Activated CD4-positive, alpha-beta T cell treated with anti-CD3 and anti-CD28 coated beads, Interleukin-2, amount 50 U/mL, for 48 hours (primary cell): ENCODE measurements around the gene LRRC8A.

Experiments
- DNase-seq, 2 experiments: peaks; one replicate each; pipeline ENCODE4 v3.0.0-alpha.2; 2020

The LRRC8A gene

DNA sequence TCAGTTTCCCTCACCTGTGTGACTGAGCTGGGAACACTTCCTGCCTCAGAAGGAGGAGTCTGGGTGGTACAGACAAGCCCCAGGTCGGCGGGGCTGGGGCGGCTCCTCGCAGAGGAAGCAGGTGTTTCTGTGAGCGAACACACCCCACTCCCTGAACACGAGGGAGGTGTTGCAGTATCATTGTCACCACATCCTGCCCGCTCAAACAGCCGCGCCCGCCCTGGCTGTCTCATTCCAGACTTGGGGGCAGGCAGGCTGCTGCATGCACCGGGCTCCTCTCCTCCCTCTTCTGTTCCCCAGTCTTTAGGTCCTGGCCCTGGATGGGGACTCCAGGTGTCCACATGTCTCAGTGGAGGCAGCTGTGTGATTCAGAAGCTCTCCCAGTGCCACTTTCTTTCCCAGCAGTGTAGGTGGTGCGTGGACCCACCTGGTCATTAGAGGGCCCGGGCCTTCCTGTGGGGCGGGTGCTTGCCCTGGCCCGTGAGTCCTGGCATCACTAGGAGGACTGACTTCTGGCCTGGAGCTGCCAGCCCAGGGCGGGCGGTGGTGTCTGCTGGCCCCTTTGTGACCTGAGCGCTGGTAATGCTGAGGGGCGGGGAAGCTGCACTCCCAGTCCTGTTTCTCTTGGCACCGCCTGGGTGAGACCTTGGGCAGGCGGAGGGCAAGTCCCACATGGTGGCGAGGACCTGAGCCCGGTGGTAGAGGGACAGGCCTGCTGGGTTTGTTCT, 20.6 kb downstream of the LRRC8A start:
- peak; percentile 84 to 86 for DNase-seq

DNA sequence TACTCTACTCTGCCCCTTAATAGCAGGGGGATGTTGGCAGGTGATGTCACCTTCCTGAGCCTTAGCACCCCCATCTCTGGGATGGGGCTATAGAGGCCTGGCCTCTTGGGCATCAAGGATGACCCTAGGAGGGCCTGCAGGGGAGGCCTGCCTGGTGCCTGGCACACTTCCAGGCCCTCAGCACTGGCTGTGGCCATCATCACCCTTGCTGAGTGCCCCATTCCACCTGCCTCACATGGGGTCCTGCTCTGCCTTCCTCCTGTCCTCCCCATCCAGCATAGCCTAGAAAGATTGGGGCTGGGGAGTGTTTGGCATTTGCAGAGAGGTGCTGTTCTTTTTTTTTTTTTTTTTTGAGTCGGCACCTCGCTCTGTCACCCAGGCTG, 21.1 kb downstream of the LRRC8A start:
- no peak for DNase-seq

DNA sequence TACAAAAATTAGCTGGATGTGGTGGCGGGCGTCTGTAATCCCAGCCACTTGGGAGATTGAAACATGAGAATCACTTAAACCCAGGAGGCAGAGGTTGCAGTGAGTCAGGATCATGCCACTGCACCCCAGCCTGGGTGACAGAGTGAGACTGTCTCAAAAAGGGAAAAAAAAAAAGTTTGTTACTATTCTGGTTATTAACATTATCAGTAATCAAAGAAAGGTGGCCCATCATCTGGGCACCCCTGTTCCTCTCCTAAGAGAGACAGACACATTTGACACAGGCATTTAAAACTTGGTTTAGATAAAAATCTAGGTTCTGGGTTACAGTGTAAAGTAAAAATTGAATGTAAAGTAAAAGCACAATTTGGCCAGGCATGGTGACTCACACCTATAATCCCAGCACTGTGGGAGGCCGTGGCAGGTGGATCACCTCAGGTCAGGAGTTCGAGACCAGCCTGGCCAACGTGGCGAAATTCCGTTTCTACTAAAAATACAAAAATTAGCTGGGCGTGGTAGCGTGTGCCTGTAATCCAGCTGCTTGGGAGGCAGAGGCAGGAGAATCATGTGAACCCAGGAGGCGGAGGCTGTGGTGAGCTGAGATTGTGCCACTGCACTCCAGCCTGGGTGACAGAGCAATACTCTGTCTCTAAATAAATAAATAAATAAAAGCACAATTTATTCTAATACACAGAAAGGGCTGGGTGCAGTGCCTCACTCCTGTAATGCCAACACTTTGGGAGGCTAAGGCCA, 22.1 kb downstream of the LRRC8A start:
- DNase-seq, result peak in 1 of 2 experiments; percentile 31

DNA sequence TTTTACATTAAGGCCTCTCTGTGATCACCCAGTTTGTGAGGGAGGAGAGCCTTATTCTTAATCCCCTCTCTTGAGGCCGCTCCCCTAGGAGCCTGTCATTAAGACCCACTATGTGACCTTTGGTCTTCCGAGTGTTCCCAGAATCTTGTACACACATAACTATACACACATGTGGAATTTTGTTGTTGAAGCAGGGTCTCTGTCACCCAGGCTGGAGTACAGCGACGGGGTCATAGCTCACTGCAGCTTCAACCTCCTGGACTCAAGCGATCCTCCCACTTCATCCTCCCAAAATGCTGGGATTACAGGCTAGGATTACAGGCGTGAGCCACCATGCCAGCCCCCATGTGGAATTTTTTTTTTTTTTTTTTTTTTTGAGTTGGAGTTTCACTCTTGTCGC, 24.0 kb downstream of the LRRC8A start:
- DNase-seq, result no peak

DNA sequence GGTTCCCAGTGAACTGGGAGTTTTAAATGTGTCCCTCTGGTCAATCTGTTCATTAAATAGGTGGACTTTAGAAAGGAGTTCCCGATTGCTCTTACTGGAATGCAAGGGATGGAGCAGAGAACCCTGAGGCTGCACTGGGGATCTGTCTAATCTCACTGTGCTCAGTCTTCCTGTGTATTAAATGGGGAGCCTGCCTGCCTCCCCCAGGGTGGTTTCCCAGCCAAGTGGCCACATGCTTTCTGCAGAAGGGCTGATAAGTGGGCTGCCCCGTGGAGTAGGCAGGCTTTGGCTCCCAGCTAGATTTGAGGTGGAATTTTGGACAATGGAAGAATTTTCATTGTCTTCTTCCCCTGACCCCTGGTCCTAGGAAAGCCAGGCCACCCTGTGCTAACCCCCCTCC, 24.8 kb downstream of the LRRC8A start:
- DNase-seq, result no peak

GRCh38 chr9:128908372-128908771, 26.4 kb downstream of the LRRC8A start:
- no peak for DNase-seq

- DNase-seq, result no peak
These were observed 27.9 kb downstream of the LRRC8A start for GRCh38 chr9:128909859-128910258.

DNA sequence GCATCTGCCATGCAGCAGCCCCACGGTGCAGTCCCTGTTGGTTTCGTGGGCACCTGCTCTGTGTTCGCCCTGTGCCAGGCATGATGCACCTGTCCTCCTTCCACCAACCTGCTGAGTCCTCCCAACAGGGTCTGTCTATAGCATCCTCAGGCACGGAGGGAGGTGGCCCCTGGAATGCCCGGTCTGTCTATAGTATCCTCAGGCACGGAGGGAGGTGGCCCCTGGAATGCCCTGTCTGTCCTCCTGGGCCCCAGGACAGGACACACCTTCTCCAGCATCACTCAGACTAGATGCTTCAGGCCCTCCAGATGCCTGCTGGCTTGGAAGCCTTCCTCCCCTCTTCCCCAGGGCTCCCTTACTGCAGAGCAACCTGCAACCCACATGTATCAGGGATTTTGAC, 29.0 kb downstream of the LRRC8A start:
- DNase-seq, result no peak

GRCh38 chr9:128911529-128912035, 29.6 kb downstream of the LRRC8A start:
- DNase-seq, result no peak

- peak in 1 of 2 experiments; percentile 32 for DNase-seq
These were observed 30.4 kb downstream of the LRRC8A start for GRCh38 chr9:128912270-128912853.

DNA sequence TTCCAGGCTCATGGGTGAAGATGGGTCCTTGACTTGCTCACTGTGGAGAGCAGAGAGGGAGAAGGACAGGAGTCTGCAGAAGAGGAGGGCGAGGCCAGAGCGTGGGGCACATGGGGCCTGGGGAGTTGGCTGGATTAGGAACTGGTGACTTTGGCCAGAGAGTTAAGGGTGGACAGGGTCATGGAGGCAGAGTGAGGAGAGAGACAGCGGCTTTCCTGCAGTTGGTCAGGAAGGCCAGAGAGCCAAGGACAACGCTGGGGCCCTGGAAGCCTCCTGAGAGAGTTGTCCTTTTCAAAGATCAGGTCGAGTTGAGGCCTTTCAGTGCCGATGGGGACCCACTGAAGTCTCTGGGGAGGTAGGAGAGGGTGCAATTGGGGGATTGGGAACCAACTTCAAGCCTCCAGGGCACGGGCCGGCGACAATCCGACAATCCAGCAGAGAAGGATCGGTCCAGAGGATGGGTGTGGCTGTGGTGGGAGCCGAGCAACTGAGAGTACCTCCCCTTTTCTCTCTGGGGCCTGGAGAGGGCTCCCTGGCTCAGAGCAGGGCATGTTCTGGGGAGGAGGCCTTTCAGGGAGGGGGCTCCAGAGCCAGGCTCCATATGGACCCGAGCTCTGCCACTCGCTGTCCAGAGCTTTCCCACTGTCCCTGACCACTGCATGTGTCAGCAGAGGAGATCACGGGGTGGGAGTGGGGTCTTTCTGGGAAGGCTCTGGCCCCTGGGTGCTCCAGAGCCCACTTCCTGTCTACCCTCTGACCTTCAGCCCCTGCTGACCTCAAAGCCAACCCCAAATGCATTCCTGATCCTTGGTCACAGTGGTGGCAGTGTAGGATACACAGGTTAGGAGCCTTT, 31.3 kb downstream of the LRRC8A start:
- no peak for DNase-seq

DNA sequence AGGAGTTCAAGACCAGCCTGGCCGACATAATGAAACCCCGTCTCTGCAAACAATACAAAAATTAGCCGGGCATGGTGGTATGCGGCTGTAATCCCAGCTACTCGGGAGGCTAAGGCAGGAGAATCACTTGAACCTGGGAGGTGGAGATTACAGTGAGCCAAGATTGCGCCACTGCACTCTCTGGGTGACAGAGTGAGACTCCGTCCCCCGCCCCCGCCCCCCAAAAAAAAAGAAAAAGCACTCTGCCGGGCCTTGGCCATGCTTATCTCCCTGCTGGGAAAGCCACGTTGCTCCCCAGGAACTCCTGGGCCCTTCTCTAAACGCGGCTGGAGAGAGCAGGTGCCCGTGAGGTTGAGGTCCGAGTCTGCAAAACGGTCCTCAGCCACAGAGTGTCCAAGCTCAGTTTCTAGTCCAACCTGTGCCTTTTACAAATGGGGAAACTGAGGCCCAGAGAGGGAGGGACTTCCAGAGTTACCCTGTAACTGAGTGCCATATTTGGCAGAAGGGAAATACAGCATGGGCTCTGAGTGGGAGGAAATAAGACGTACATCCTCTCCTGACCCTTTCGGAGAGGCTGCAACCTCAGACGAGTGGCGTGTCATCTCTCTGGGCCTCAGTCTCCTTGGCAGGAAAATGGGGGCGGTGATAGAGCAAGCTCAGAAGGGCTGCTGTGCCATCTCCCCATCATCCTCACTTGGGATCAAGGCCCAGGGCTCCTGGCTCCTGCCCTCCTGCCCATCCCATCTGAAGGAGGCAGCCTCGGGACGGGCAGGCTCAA, 32.3 kb downstream of the LRRC8A start:
- no peak for DNase-seq

DNA sequence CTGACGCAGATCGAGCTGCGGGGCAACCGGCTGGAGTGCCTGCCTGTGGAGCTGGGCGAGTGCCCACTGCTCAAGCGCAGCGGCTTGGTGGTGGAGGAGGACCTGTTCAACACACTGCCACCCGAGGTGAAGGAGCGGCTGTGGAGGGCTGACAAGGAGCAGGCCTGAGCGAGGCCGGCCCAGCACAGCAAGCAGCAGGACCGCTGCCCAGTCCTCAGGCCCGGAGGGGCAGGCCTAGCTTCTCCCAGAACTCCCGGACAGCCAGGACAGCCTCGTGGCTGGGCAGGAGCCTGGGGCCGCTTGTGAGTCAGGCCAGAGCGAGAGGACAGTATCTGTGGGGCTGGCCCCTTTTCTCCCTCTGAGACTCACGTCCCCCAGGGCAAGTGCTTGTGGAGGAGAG, 34.3 kb downstream of the LRRC8A start:
- DNase-seq, result no peak

DNA sequence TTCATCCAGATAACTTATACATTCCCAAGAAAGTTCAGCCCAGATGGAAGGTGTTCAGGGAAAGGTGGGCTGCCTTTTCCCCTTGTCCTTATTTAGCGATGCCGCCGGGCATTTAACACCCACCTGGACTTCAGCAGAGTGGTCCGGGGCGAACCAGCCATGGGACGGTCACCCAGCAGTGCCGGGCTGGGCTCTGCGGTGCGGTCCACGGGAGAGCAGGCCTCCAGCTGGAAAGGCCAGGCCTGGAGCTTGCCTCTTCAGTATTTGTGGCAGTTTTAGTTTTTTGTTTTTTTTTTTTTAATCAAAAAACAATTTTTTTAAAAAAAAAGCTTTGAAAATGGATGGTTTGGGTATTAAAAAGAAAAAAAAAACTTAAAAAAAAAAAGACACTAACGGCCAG, 34.8 kb downstream of the LRRC8A start:
- no peak for DNase-seq

DNA sequence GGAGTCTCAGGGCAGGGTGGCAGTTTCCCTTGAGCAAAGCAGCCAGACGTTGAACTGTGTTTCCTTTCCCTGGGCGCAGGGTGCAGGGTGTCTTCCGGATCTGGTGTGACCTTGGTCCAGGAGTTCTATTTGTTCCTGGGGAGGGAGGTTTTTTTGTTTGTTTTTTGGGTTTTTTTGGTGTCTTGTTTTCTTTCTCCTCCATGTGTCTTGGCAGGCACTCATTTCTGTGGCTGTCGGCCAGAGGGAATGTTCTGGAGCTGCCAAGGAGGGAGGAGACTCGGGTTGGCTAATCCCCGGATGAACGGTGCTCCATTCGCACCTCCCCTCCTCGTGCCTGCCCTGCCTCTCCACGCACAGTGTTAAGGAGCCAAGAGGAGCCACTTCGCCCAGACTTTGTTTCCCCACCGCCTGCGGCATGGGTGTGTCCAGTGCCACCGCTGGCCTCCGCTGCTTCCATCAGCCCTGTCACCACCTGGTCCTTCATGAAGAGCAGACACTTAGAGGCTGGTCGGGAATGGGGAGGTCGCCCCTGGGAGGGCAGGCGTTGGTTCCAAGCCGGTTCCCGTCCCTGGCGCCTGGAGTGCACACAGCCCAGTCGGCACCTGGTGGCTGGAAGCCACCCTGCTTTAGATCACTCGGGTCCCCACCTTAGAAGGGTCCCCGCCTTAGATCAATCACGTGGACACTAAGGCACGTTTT, 35.4 kb downstream of the LRRC8A start:
- no peak for DNase-seq

DNA sequence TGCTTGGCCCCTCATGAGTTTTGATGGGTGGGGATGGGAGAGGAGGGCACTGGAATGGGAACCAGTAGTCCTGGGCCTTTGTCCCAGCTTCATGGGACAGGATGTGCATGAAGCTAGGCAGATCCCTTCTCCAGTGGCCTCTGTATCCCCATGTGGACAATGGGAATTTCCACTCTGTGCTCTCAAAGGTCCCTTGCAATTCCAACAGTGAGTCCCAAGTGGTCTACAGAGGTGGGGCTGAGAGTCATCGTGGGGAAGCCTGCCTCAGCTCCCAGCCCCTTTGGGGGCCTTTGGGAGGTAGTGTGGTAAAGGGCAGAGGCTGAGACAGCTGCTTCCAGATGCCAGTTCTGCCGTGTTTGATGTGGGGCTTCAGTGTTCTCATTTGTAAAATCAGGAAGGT, 37.0 kb downstream of the LRRC8A start:
- DNase-seq, result no peak

DNA sequence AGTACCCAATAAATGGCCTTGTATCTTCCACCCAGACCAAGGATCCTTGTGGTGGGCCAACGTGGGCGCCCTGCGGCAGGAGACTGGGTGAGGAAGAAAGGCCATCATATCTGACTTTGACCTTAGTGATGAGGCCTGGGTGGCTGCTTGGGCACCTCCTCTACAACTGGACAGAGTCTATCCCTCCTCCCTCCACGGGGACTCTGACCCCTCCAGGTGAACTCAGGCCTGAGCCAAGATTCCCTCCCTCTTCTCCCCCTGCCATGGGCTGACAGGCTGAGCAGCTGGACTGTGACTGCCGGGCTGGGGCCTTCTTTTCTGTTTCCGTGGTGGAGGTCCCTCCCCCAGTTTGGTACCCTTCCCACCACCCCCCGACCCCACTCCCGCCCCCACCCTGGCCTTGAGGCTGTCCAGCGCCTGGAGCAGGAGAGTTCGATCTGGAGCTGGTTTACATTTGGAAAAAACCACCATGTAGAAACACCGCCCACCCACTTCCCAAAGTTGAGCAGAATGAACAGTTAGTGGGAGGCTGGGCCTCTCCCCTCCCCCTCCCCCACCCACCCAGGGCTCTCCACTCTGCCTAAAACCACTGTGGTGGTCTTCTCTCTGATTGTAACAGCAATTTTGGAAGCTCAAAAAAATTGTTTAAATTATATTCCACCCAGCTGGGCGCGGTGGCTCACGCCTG, 37.6 kb downstream of the LRRC8A start:
- DNase-seq, result no peak

DNA sequence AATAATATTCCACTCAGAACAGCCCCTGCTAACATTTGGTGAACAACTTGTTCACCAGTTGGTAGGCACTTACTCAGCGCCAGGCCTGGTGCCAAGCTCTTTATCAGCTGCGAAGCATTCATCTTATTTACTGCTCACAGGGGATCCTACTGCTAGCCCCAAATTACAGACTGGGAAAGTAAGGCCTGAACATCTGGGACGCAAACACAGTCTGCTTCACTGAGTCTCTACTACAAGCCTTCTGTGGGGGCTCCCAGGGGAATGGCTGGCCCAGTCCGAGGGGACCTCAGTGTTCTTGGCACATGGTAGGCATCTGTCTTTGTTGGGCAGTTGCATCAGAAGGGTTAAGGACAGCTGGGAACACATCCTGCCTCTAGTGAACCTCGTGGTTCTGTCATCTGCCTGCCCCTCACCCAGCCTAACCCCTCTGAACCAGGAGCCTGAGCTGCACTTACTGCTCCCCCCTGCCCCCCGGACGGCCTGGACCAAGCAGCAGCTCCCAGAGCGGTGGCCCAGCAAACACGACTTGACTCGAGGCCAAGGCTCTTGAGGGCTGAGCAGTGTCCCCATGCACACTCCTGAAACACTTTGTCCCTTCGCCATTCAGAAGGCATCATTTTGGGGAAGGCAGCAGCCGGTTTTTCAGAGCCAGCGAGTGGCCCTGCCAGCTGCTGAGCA, 38.6 kb downstream of the LRRC8A start, which contains the start of gene PHYHD1:
Gene PHYHD1, plus strand, starts transcription at position 602 of the 678 bp plus-strand sequence. CDS start 1,342 bp downstream, outside the sequence.
- no peak for DNase-seq

DNA sequence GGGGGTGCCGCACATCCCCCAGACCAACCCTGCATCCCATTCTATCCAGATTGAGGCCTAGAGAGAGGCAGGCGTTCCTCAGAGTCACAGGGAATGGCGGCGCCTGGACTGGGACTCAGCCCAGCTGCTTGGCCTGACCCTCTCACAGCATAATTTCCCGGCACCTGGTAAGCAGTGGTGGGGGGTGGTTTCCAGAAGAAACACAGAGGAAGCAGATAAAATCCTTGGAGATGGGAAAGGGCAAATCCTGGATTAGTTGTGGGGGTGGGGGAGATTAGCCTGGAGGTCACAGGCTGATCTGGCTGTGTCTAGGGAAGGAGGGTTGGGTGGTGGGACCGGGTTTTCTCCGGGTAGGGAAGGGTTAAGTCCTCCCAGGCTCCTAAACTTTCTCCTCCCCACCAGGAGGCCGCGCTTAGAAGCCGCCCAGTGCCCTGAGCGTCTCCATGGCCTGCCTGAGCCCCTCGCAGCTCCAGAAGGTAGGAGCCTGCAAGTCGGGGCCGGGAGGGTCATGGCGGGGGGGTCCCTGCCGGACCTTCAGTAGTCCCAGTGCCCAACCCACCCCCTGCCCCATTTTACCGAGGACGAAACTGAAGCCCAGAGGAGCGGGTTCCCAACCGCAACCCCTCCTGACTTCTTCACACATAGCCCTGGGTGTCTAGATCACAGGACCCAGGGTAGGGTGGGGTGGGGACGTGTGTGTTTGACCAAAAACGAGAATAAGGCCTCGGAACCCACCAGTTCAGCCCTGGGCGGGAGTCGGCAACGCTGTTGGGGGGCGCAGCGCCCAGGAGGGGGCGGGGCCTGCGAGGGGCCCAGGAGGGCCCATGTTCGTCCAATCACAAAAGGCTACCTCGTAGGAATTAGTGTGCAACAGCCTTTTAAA, 40.2 kb downstream of the LRRC8A start:
- no peak for DNase-seq
